ENCODE data around the gene C1QTNF3. TPM values are rescaled to one million over a fixed set of nuclear protein-coding genes. Genes with fewer than 3 reads are reported as not detected.
"Not testable (repeated sequence)": the region's sequence is repeated elsewhere in the genome, so short reads cannot be mapped to it uniquely, and the experiment has no call there.

The C1QTNF3 gene
- 2.2 and 2.4 TPM in 2 replicates for total RNA-seq

GRCh38 chr5:34043099-34043876, at the start of gene C1QTNF3:
Gene C1QTNF3 (minus strand): TSS chr5:34043213. CDS start chr5:34043125, 88 bp downstream.
- H4K20me1 ChIP-seq (ENCODE audit: insufficient read depth, low read length) = no peaks in the 10 kb centered on the region
- peaks cover 18% of the 10 kb centered on the region for H3K4me1 ChIP-seq (ENCODE audit: insufficient read depth, low read length)
- no peak for TF ChIP-seq CTCF (IDR thresholded peaks at IDR 0.05; ENCODE audit: extremely low read depth, low read depth, low read length)
- no peak within 1 kb of the TSS for H3K4me3 ChIP-seq (ENCODE audit: insufficient read depth, low read length)
- no peaks in the 10 kb centered on the region for H3K27me3 ChIP-seq (ENCODE audit: insufficient read depth, low read length)
- H3K27ac ChIP-seq (ENCODE audit: low read depth, low read length) = no peak within 1 kb of the TSS
- DNase-seq (ENCODE audit: insufficient read length, low spot score, missing footprints) = no peak
- no peak within 1 kb of the TSS for H2AFZ ChIP-seq (ENCODE audit: low read length)
- no peaks in the 10 kb centered on the region for H3K9me3 ChIP-seq (ENCODE audit: low read depth, low read length)
- H3K79me2 ChIP-seq (ENCODE audit: insufficient read depth, low read length) = no peaks in the 10 kb centered on the region
- no peak within 1 kb of the TSS for H3K4me2 ChIP-seq (ENCODE audit: insufficient read depth, low read length)
- no peaks in the 10 kb centered on the region for H3K36me3 ChIP-seq (ENCODE audit: insufficient read depth, low read length)

GRCh38 chr5:34091039-34091438, 48.0 kb upstream of the C1QTNF3 start:
- not testable (repeated sequence) for H3K4me1 ChIP-seq (ENCODE audit: insufficient read depth, low read length); H3K36me3 ChIP-seq (ENCODE audit: insufficient read depth, low read length); H4K20me1 ChIP-seq (ENCODE audit: insufficient read depth, low read length); H2AFZ ChIP-seq (ENCODE audit: low read length); H3K27me3 ChIP-seq (ENCODE audit: insufficient read depth, low read length); H3K27ac ChIP-seq (ENCODE audit: low read depth, low read length); DNase-seq (ENCODE audit: insufficient read length, low spot score, missing footprints); H3K79me2 ChIP-seq (ENCODE audit: insufficient read depth, low read length); H3K9me3 ChIP-seq (ENCODE audit: low read depth, low read length); H3K4me3 ChIP-seq (ENCODE audit: insufficient read depth, low read length); H3K4me2 ChIP-seq (ENCODE audit: insufficient read depth, low read length)

GRCh38 chr5:34089802-34090201, 46.8 kb upstream of the C1QTNF3 start:
- not testable (repeated sequence) for H4K20me1 ChIP-seq (ENCODE audit: insufficient read depth, low read length); H2AFZ ChIP-seq (ENCODE audit: low read length); H3K27ac ChIP-seq (ENCODE audit: low read depth, low read length); H3K79me2 ChIP-seq (ENCODE audit: insufficient read depth, low read length); H3K4me1 ChIP-seq (ENCODE audit: insufficient read depth, low read length); DNase-seq (ENCODE audit: insufficient read length, low spot score, missing footprints); H3K36me3 ChIP-seq (ENCODE audit: insufficient read depth, low read length); H3K9me3 ChIP-seq (ENCODE audit: low read depth, low read length); H3K27me3 ChIP-seq (ENCODE audit: insufficient read depth, low read length); H3K4me2 ChIP-seq (ENCODE audit: insufficient read depth, low read length); H3K4me3 ChIP-seq (ENCODE audit: insufficient read depth, low read length)

GRCh38 chr5:34087728-34088127, 44.7 kb upstream of the C1QTNF3 start:
- H3K79me2 ChIP-seq (ENCODE audit: insufficient read depth, low read length); H3K27me3 ChIP-seq (ENCODE audit: insufficient read depth, low read length); H2AFZ ChIP-seq (ENCODE audit: low read length); H3K4me3 ChIP-seq (ENCODE audit: insufficient read depth, low read length); H3K4me1 ChIP-seq (ENCODE audit: insufficient read depth, low read length); DNase-seq (ENCODE audit: insufficient read length, low spot score, missing footprints); H3K27ac ChIP-seq (ENCODE audit: low read depth, low read length); H4K20me1 ChIP-seq (ENCODE audit: insufficient read depth, low read length); H3K36me3 ChIP-seq (ENCODE audit: insufficient read depth, low read length); H3K9me3 ChIP-seq (ENCODE audit: low read depth, low read length); H3K4me2 ChIP-seq (ENCODE audit: insufficient read depth, low read length): not testable (repeated sequence)

- H3K27me3 ChIP-seq (ENCODE audit: insufficient read depth, low read length); H3K79me2 ChIP-seq (ENCODE audit: insufficient read depth, low read length); H3K27ac ChIP-seq (ENCODE audit: low read depth, low read length); H4K20me1 ChIP-seq (ENCODE audit: insufficient read depth, low read length); DNase-seq (ENCODE audit: insufficient read length, low spot score, missing footprints); H2AFZ ChIP-seq (ENCODE audit: low read length); H3K9me3 ChIP-seq (ENCODE audit: low read depth, low read length); H3K36me3 ChIP-seq (ENCODE audit: insufficient read depth, low read length); H3K4me2 ChIP-seq (ENCODE audit: insufficient read depth, low read length); H3K4me3 ChIP-seq (ENCODE audit: insufficient read depth, low read length); H3K4me1 ChIP-seq (ENCODE audit: insufficient read depth, low read length): not testable (repeated sequence)
These were observed 40.9 kb upstream of the C1QTNF3 start for GRCh38 chr5:34083898-34084297.

- not testable (repeated sequence) for H3K27me3 ChIP-seq (ENCODE audit: insufficient read depth, low read length); H2AFZ ChIP-seq (ENCODE audit: low read length); H4K20me1 ChIP-seq (ENCODE audit: insufficient read depth, low read length); H3K4me2 ChIP-seq (ENCODE audit: insufficient read depth, low read length); H3K4me1 ChIP-seq (ENCODE audit: insufficient read depth, low read length); H3K9me3 ChIP-seq (ENCODE audit: low read depth, low read length); H3K79me2 ChIP-seq (ENCODE audit: insufficient read depth, low read length); H3K27ac ChIP-seq (ENCODE audit: low read depth, low read length); DNase-seq (ENCODE audit: insufficient read length, low spot score, missing footprints); H3K36me3 ChIP-seq (ENCODE audit: insufficient read depth, low read length); H3K4me3 ChIP-seq (ENCODE audit: insufficient read depth, low read length)
These were observed 36.5 kb upstream of the C1QTNF3 start for GRCh38 chr5:34079505-34079904.

GRCh38 chr5:34077636-34078035, 34.6 kb upstream of the C1QTNF3 start:
- not testable (repeated sequence) for DNase-seq (ENCODE audit: insufficient read length, low spot score, missing footprints); H3K4me2 ChIP-seq (ENCODE audit: insufficient read depth, low read length); H4K20me1 ChIP-seq (ENCODE audit: insufficient read depth, low read length); H2AFZ ChIP-seq (ENCODE audit: low read length); H3K4me3 ChIP-seq (ENCODE audit: insufficient read depth, low read length); H3K27ac ChIP-seq (ENCODE audit: low read depth, low read length); H3K4me1 ChIP-seq (ENCODE audit: insufficient read depth, low read length); H3K79me2 ChIP-seq (ENCODE audit: insufficient read depth, low read length); H3K36me3 ChIP-seq (ENCODE audit: insufficient read depth, low read length); H3K9me3 ChIP-seq (ENCODE audit: low read depth, low read length); H3K27me3 ChIP-seq (ENCODE audit: insufficient read depth, low read length)

- H3K79me2 ChIP-seq (ENCODE audit: insufficient read depth, low read length); DNase-seq (ENCODE audit: insufficient read length, low spot score, missing footprints); H3K36me3 ChIP-seq (ENCODE audit: insufficient read depth, low read length); H2AFZ ChIP-seq (ENCODE audit: low read length); H3K4me1 ChIP-seq (ENCODE audit: insufficient read depth, low read length); H3K4me3 ChIP-seq (ENCODE audit: insufficient read depth, low read length); H3K9me3 ChIP-seq (ENCODE audit: low read depth, low read length); H4K20me1 ChIP-seq (ENCODE audit: insufficient read depth, low read length); H3K27me3 ChIP-seq (ENCODE audit: insufficient read depth, low read length): not testable (repeated sequence)
- peak overlapping the region; percentile 59 for H3K4me2 ChIP-seq (ENCODE audit: insufficient read depth, low read length)
- peak overlapping the region; percentile 24 for H3K27ac ChIP-seq (ENCODE audit: low read depth, low read length)
These were observed 33.8 kb upstream of the C1QTNF3 start for GRCh38 chr5:34076719-34077364.
